Nephron (organoid): Measurements from ENCODE around the gene MINAR1.

Experiments used
- H3K27ac Mint-ChIP-seq, 3 experiments: 2 replicates each; pipeline ENCODE4 v1.8.0; 2020; ENCODE audit warnings: mixed read lengths in 3 of 3, mild to moderate bottlenecking in 2 of 3, moderate library complexity in 1 of 3
- H3K27me3 Mint-ChIP-seq: 2 replicates; pipeline ENCODE4 v1.8.0; 2021; ENCODE audit warnings: low read depth, mild to moderate bottlenecking, moderate library complexity, mixed read lengths
- H3K36me3 Mint-ChIP-seq: 2 replicates; pipeline ENCODE4 v1.8.0; 2020; ENCODE audit warnings: low read depth, mixed read lengths
- H3K4me1 Mint-ChIP-seq: 2 replicates; pipeline ENCODE4 v1.8.0; 2020; ENCODE audit warnings: mixed read lengths
- H3K4me3 Mint-ChIP-seq, 3 experiments: 2 replicates each; pipeline ENCODE4 v1.8.0; 2020; ENCODE audit warnings: mild to moderate bottlenecking in 3 of 3, mixed read lengths in 3 of 3, moderate library complexity in 2 of 3
- H3K9me3 Mint-ChIP-seq: 2 replicates; pipeline ENCODE4 v1.8.0; 2020; ENCODE audit warnings: mixed read lengths
- TF ChIP-seq, protein P1 (sequence below), 3 experiments: fragments of 200-600 bp; sonication (generic); IDR thresholded peaks; one replicate each; pipeline ENCODE4 v1.5.0; 2021; ENCODE audit warnings: antibody characterized with exemption in 3 of 3; ENCODE audit not compliant: unreplicated experiment in 3 of 3

MINAR1 gene

DNA sequence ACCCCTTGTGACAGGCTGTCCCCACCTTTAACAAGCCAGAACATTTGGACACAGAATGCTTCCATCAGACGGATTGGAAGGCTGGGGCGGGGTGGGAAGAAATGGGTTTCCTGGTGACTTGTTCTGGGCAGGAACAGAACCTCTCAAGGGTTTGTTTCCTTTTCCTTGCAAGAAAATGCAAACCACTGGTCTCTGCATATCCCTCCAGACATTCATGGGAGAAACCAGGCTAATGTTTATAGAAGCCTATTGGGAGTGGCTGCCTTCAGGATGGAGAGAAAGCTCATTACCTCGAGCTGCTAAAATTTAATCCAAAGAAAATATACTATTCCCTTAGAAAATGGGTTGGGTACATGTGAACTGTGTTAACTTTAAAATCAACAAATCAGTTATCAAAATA lies 21.9 kb downstream of the MINAR1 start:
- TF ChIP-seq, protein P1, sequence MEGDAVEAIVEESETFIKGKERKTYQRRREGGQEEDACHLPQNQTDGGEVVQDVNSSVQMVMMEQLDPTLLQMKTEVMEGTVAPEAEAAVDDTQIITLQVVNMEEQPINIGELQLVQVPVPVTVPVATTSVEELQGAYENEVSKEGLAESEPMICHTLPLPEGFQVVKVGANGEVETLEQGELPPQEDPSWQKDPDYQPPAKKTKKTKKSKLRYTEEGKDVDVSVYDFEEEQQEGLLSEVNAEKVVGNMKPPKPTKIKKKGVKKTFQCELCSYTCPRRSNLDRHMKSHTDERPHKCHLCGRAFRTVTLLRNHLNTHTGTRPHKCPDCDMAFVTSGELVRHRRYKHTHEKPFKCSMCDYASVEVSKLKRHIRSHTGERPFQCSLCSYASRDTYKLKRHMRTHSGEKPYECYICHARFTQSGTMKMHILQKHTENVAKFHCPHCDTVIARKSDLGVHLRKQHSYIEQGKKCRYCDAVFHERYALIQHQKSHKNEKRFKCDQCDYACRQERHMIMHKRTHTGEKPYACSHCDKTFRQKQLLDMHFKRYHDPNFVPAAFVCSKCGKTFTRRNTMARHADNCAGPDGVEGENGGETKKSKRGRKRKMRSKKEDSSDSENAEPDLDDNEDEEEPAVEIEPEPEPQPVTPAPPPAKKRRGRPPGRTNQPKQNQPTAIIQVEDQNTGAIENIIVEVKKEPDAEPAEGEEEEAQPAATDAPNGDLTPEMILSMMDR (IDR thresholded peaks at IDR 0.05; ENCODE audit: unreplicated experiment in 3 of 3): no peak
- no peak overlapping the region for H3K4me3 Mint-ChIP-seq
- H3K27me3 Mint-ChIP-seq: no peaks in the 10 kb centered on the region
- H3K27ac Mint-ChIP-seq: no peak overlapping the region
- H3K36me3 Mint-ChIP-seq: no peaks in the 10 kb centered on the region
- H3K9me3 Mint-ChIP-seq: no peaks in the 10 kb centered on the region
- H3K4me1 Mint-ChIP-seq: no peaks in the 10 kb centered on the region

DNA sequence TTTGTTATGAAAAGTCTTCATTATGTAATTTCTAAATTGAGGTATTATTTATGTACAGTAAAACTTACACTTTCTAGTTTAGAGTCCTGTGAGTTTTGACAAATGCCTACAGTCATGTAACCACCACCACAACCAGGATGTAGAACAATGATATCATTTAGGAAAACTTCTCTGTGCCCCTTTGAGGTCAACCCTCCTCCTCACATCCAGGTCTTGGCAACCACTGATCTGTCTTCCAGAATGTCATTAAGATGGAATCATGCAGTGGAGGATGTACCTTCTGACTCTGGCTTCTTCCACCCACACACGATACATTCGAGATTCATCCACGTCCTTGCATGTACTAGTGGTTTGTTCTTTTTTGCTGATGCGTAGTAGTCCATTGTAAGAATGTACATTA lies 23.2 kb downstream of the MINAR1 start:
- H3K4me1 Mint-ChIP-seq: no peaks in the 10 kb centered on the region
- H3K27me3 Mint-ChIP-seq: no peaks in the 10 kb centered on the region
- TF ChIP-seq, protein P1 (IDR thresholded peaks at IDR 0.05; ENCODE audit: unreplicated experiment in 3 of 3): no peak
- H3K36me3 Mint-ChIP-seq: no peaks in the 10 kb centered on the region
- no peak overlapping the region for H3K27ac Mint-ChIP-seq
- no peaks in the 10 kb centered on the region for H3K9me3 Mint-ChIP-seq
- H3K4me3 Mint-ChIP-seq: no peak overlapping the region

- TF ChIP-seq, protein P1 (IDR thresholded peaks at IDR 0.05; ENCODE audit: unreplicated experiment in 3 of 3): no peak
- no peaks in the 10 kb centered on the region for H3K4me1 Mint-ChIP-seq
- H3K4me3 Mint-ChIP-seq: no peak overlapping the region
- no peaks in the 10 kb centered on the region for H3K27me3 Mint-ChIP-seq
- H3K9me3 Mint-ChIP-seq: no peaks in the 10 kb centered on the region
- no peaks in the 10 kb centered on the region for H3K36me3 Mint-ChIP-seq
- no peak overlapping the region for H3K27ac Mint-ChIP-seq
These were observed 23.8 kb downstream of the MINAR1 start for GRCh38 chr15:79455943-79456342.

DNA sequence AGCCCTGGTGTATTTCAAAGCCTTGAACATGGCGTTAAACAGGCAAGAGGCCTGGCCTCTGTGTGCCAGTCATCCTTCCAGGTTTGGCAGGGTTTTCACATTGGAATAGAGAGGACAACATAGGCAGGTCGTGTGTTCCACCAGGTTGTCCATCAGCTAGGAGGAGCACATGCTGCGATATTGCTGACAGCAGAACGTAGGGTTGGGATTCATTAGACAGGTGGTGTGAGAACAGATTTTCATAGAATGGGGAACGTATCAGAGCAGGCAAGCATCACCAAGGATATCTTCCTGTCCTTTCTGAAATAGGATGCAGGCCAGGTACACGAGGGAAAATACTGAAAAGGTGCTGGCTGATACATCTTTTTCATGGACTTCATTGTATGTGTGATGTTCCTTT lies 26.4 kb downstream of the MINAR1 start:
- TF ChIP-seq, protein P1 (IDR thresholded peaks at IDR 0.05; ENCODE audit: unreplicated experiment in 3 of 3): no peak
- Mint-ChIP-seq H3K27me3 (no peaks in the 10 kb centered on the region), H3K27ac (no peak overlapping the region), H3K4me1 (no peaks in the 10 kb centered on the region), H3K4me3 (no peak overlapping the region), H3K9me3 (no peaks in the 10 kb centered on the region), H3K36me3 (no peaks in the 10 kb centered on the region)

DNA sequence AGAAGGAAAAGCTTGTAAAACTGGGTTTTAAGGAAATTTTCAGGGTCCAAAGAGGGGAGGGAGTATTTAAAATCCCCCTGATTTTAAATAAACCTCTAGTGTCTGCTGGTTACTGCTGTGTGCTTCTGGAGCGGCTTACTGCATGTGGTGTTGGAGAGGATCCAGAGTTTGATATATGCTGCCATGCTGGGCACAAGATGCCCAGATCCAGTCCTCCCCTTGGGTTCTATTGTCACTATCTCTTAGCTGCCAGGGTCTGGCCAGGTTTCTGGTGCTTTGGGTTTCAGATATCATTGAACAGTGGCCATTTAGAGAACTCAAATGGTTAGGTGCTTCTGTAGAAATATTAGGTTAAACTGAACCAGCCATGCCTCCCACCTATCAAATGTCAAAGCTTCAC lies 27.5 kb downstream of the MINAR1 start:
- no peaks in the 10 kb centered on the region for H3K4me1 Mint-ChIP-seq
- TF ChIP-seq, protein P1 (IDR thresholded peaks at IDR 0.05; ENCODE audit: unreplicated experiment in 3 of 3): no peak
- no peaks in the 10 kb centered on the region for H3K36me3 Mint-ChIP-seq
- no peak overlapping the region for H3K4me3 Mint-ChIP-seq
- no peaks in the 10 kb centered on the region for H3K27me3 Mint-ChIP-seq
- H3K9me3 Mint-ChIP-seq: no peaks in the 10 kb centered on the region
- H3K27ac Mint-ChIP-seq: no peak overlapping the region

GRCh38 chr15:79463043-79463780 lies 31.1 kb downstream of the MINAR1 start:
- Mint-ChIP-seq H3K9me3 (no peaks in the 10 kb centered on the region), H3K36me3 (no peaks in the 10 kb centered on the region), H3K4me1 (peaks cover 4% of the 10 kb centered on the region), H3K27me3 (no peaks in the 10 kb centered on the region), H3K27ac (no peak overlapping the region), H3K4me3 (no peak overlapping the region)
- TF ChIP-seq, protein P1 (IDR thresholded peaks at IDR 0.05; ENCODE audit: unreplicated experiment in 3 of 3): no peak
